Kidney (tissue), 14 donors: ENCODE results near the gene TRIM66. TPM values are rescaled to one million over a fixed set of nuclear protein-coding genes. Genes with fewer than 3 reads are reported as not detected.

ENCODE experiments used
- DNase-seq, 5 donors: peaks; one replicate each; pipeline ENCODE4 v3.0.0-alpha.2; 2013 to 2020
- FAIRE-seq: peaks from 2 replicates; lab custom pipeline; 2012; peaks lifted over from hg19 to GRCh38; lab: Jason Lieb, UNC
- H3K27ac ChIP-seq, 2 donors: one replicate each; pipeline ENCODE4 v1.7.0; 2013; ENCODE audit warnings: low read depth in 2 of 2, low read length in 2 of 2, inconsistent platforms in 1 of 2
- H3K27me3 ChIP-seq: one replicate; pipeline ENCODE4 v1.7.1; 2013; ENCODE audit warnings: low read length, inconsistent platforms; ENCODE audit not compliant: control insufficient read depth, insufficient read depth
- H3K36me3 ChIP-seq, 3 donors: one replicate each; pipeline versions ENCODE4 v1.7.0 to v1.7.1; 2013; ENCODE audit warnings: low read length in 3 of 3, control low read depth in 1 of 3, inconsistent platforms in 1 of 3; ENCODE audit not compliant: insufficient read depth in 3 of 3, control insufficient read depth in 2 of 3
- H3K4me1 ChIP-seq, 3 donors: one replicate each; pipeline versions ENCODE4 v1.7.0 to v1.7.1; 2013; ENCODE audit warnings: low read length in 3 of 3, inconsistent platforms in 1 of 3, low read depth in 1 of 3; ENCODE audit not compliant: control insufficient read depth in 2 of 3, insufficient read depth in 2 of 3
- H3K4me3 ChIP-seq, 3 donors: one replicate each; pipeline versions ENCODE4 v1.7.0 to v1.8.1; 2013; ENCODE audit warnings: low read length in 3 of 3, control low read depth in 1 of 3, inconsistent platforms in 1 of 3
- H3K9ac ChIP-seq, 3 donors: one replicate each; pipeline versions ENCODE4 v1.7.0 to v1.7.1; 2013; ENCODE audit warnings: low read length in 3 of 3, control low read depth in 1 of 3, inconsistent platforms in 1 of 3
- H3K9me3 ChIP-seq, 3 donors: one replicate each; pipeline versions ENCODE4 v1.7.0 to v1.7.1; 2013; ENCODE audit warnings: low read length in 3 of 3, control low read depth in 1 of 3, inconsistent platforms in 1 of 3; ENCODE audit not compliant: control insufficient read depth in 2 of 3, insufficient read depth in 1 of 3
- CTCF ChIP-seq: IDR thresholded peaks from 3 replicates; pipeline ENCODE4 v1.5.1; 2012; ENCODE audit warnings: mild to moderate bottlenecking, moderate library complexity, borderline replicate concordance; ENCODE audit not compliant: insufficient read depth; ENCODE audit errors: extremely low read depth
- intact Hi-C: fragments of 100-400 bp; cut with DNase I; formaldehyde crosslinking; loops from one replicate; pipeline ENCODE4 v1.11.1; 2022
- polyA plus RNA-seq: library from polyadenylated mRNA; stranded (reverse); fragments of 350-450 nt; fragmentation: Illumina TruSeq; extraction: RNeasy Lipid Tissue Mini Kit (QIAGEN cat#74804); gene quantifications from one replicate; pipeline ENCODE4 v1.2.3, GENCODE V29; 2014; ENCODE audit warnings: low read depth, low replicate concordance; ENCODE audit not compliant: insufficient read depth
- total RNA-seq: library from RNA; stranded (reverse); fragmentation: NEBNext Ultra II Directional; extraction: Animal tissue kit (Norgen Biotek cat#: 25700); gene quantifications from one replicate; pipeline ENCODE4 v1.2.1, GENCODE V29; 2021
- donor health status: control.
- donor health status: control.
- donor health status: control.
- donor health status: control.
- donor health status: control.
- donor health status: DM: yes; HTN: yes; CAD: no.
- donor health status: Normal renal cell carcinoma (clear cell type).

Gene TRIM66
- total and polyA plus RNA-seq, 2 donors from 2014 or later = 1.4 to 25.7 TPM

- peak; percentile 6 for FAIRE-seq
- DNase-seq = no peak
- Histone ChIP-seq H3K9ac (no peak overlapping the region), H3K4me1 (no peaks in the 10 kb centered on the region), H3K36me3 (peaks cover 0 to 42% (median 37%) of the 10 kb centered on the region in 3 donors), H3K9me3 (no peaks in the 10 kb centered on the region), H3K4me3 (no peak overlapping the region), H3K27me3 (no peaks in the 10 kb centered on the region), H3K27ac (no peak overlapping the region)
- TF ChIP-seq CTCF = no peak
- intact Hi-C loops = no loop called here
Measured at GRCh38 chr11:8646873-8647272, 35.6 kb downstream of the TRIM66 start.

DNA sequence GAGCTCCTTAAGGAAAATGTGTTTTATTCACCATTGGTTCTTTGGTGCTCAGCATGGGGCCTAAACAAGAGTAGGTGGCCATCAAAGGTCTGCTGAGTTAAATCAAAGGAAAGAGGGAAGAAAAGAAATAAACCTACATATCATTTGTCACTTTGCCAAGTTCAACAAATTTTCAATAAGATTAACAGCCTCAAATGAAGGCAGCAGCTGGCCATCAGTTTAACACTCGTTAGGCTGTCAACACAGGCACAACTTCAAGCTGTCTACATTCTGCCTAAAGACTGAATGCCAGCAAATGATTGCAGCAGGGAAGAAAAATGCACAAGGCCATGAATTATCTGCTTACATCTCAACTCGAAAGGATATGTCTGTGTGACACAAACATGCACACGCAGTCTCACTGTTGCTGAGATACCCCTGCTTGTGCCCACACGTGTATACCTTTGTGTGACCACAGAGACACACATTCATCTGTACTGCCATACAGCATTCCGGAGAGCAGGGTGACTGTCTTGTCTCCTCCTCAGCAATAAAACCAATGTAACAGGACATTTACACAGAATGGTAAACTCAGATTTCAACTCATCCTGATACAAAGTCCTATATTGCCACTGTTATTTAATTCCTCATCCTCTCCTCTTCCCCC is 40.1 kb downstream of the TRIM66 start:
- no peak overlapping the region for H3K27ac ChIP-seq
- FAIRE-seq (no peak), DNase-seq (peak in 3 of 5 donors; percentile 29 to 79 (median 63))
- no peaks in the 10 kb centered on the region for H3K27me3 ChIP-seq
- no peaks in the 10 kb centered on the region for H3K4me1 ChIP-seq
- intact Hi-C loops = no loop called here
- peaks cover 0 to 44% (median 41%) of the 10 kb centered on the region in 3 donors for H3K36me3 ChIP-seq
- no peaks in the 10 kb centered on the region for H3K9me3 ChIP-seq
- no peak overlapping the region for H3K4me3 ChIP-seq
- H3K9ac ChIP-seq = no peak overlapping the region
- TF ChIP-seq CTCF = no peak

DNA sequence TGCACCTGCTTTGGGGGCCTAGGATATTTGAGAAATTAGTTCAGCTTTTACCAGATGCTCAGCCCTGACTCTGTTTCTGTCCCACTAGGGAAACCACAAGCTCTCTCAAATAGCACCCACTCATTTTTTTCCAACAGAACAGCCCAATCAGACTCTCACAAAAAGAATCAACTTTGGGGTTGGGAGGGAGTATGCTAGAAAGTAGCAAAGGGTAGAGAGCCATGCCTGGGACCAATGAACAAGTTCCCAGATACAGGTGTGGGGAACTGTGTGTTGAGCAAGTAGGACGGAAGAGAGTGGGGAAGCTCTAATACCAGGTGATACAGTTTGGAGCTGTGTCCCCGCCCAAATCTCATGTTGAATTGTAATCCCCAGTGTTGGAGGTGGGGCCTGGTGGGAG is 41.1 kb downstream of the TRIM66 start:
- FAIRE-seq (no peak), DNase-seq (no peak)
- Histone ChIP-seq H3K9me3 (no peaks in the 10 kb centered on the region), H3K27ac (no peak overlapping the region), H3K9ac (no peak overlapping the region), H3K36me3 (peaks cover 0 to 43% (median 41%) of the 10 kb centered on the region in 3 donors), H3K4me1 (no peaks in the 10 kb centered on the region), H3K27me3 (no peaks in the 10 kb centered on the region), H3K4me3 (no peak overlapping the region)
- intact Hi-C loops = no loop called here
- TF ChIP-seq CTCF = no peak
